HG02642 (cell line): ENCODE data around the gene MAD1L1.
"Not testable (repeated sequence)": the region's sequence is repeated elsewhere in the genome, so short reads cannot be mapped to it uniquely, and the experiment has no call there.

Experiments
- ATAC-seq: cut with Tn5 transposase; IDR thresholded peaks from one replicate; pipeline ENCODE4 v1.9.1; 2021; ENCODE audit warnings: mild to moderate bottlenecking; ENCODE audit not compliant: unreplicated experiment, poor library complexity

MAD1L1 gene

GRCh38 chr7:1825647-1825896 lies 407.2 kb downstream of the MAD1L1 start:
- ATAC-seq: not testable (repeated sequence)

- ATAC-seq: not testable (repeated sequence)
Observed at GRCh38 chr7:1824882-1825646, 407.7 kb downstream of the MAD1L1 start.

GRCh38 chr7:1824151-1824881 lies 408.4 kb downstream of the MAD1L1 start:
- not testable (repeated sequence) for ATAC-seq

- ATAC-seq: no peak
Observed at GRCh38 chr7:1823376-1824150, 409.2 kb downstream of the MAD1L1 start.

GRCh38 chr7:1819259-1819841 lies 413.4 kb downstream of the MAD1L1 start:
- ATAC-seq: no peak

GRCh38 chr7:1818575-1819258 lies 414.0 kb downstream of the MAD1L1 start:
- no peak for ATAC-seq

GRCh38 chr7:1817061-1817712 lies 415.6 kb downstream of the MAD1L1 start:
- no peak for ATAC-seq

GRCh38 chr7:1816451-1816850 lies 416.3 kb downstream of the MAD1L1 start:
- ATAC-seq: not testable (repeated sequence)

GRCh38 chr7:1815551-1816281 lies 417.0 kb downstream of the MAD1L1 start:
- not testable (repeated sequence) for ATAC-seq

- no peak for ATAC-seq
Observed at GRCh38 chr7:1815051-1815481, 417.7 kb downstream of the MAD1L1 start.

- no peak for ATAC-seq
Observed at GRCh38 chr7:1814089-1814811, 418.5 kb downstream of the MAD1L1 start.

- no peak for ATAC-seq
Observed at GRCh38 chr7:1813394-1814088, 419.2 kb downstream of the MAD1L1 start.

GRCh38 chr7:1812509-1813393 lies 420.0 kb downstream of the MAD1L1 start:
- no peak for ATAC-seq

GRCh38 chr7:1811850-1812508 lies 420.8 kb downstream of the MAD1L1 start:
- ATAC-seq: no peak

- no peak for ATAC-seq
Observed at GRCh38 chr7:1810961-1811849, 421.5 kb downstream of the MAD1L1 start.
